WTC11 (cell line): ENCODE data around the gene DNAH8.

Experiments used
- CBFB ChIP-seq: sonication (generic); formaldehyde crosslinking; IDR thresholded peaks from 2 replicates; pipeline ENCODE4 v1.8.1; 2022; ENCODE audit warnings: mild to moderate bottlenecking, low read depth, missing genetic modification reagents
- CTCF ChIP-seq: fragments of 200-600 bp; IDR thresholded peaks from 2 replicates; pipeline ENCODE4 v1.8.0; 2022; ENCODE audit warnings: antibody characterized with exemption
- E2F1 ChIP-seq: sonication (generic); formaldehyde crosslinking; IDR thresholded peaks from 2 replicates; pipeline ENCODE4 v1.8.0; 2022; ENCODE audit warnings: mild to moderate bottlenecking, missing genetic modification reagents
- E2F4 ChIP-seq: sonication (generic); formaldehyde crosslinking; IDR thresholded peaks from 2 replicates; pipeline ENCODE4 v1.8.1; 2022; ENCODE audit warnings: low read depth, mild to moderate bottlenecking, moderate library complexity, missing genetic modification reagents, borderline replicate concordance
- ETV6 ChIP-seq: sonication (generic); formaldehyde crosslinking; IDR thresholded peaks from 2 replicates; pipeline ENCODE4 v1.8.1; 2022; ENCODE audit warnings: mild to moderate bottlenecking, missing genetic modification reagents
- MLX ChIP-seq: sonication (generic); formaldehyde crosslinking; IDR thresholded peaks from 2 replicates; pipeline ENCODE4 v1.8.1; 2023; ENCODE audit warnings: mild to moderate bottlenecking, missing genetic modification reagents, moderate library complexity
- MYBL2 ChIP-seq: sonication (generic); formaldehyde crosslinking; IDR thresholded peaks from 2 replicates; pipeline ENCODE4 v1.8.1; 2023; ENCODE audit warnings: mild to moderate bottlenecking, moderate library complexity, missing genetic modification reagents
- OVOL2 ChIP-seq: fragments of 250-450 bp; sonication (Bioruptor Pico); IDR thresholded peaks from 2 replicates; pipeline ENCODE4 v1.9.0; 2021; ENCODE audit warnings: mild to moderate bottlenecking, borderline replicate concordance
- SMAD3 ChIP-seq: sonication (generic); formaldehyde crosslinking; IDR thresholded peaks from 2 replicates; pipeline ENCODE4 v1.8.0; 2022; ENCODE audit warnings: missing genetic modification reagents, mild to moderate bottlenecking, borderline replicate concordance

GRCh38 chr6:38929560-38929959, 214.4 kb downstream of the DNAH8 start:
- no peak for TF ChIP-seq CTCF
- TF ChIP-seq OVOL2, result no peak
- TF ChIP-seq CBFB (CRISPR knock-in tag), result no peak
- TF ChIP-seq MYBL2 (CRISPR knock-in tag), result no peak
- TF ChIP-seq E2F4 (CRISPR knock-in tag), result no peak
- TF ChIP-seq SMAD3 (CRISPR knock-in tag), result no peak
- TF ChIP-seq ETV6 (CRISPR knock-in tag), result no peak
- no peak for TF ChIP-seq MLX (CRISPR knock-in tag)
- no peak for TF ChIP-seq E2F1
